CD4-positive, alpha-beta T cell treated with Interleukin-15 for 4 hours (primary cell): ENCODE data around the gene FHL1.
A peak's percentile ranks its signal among the peaks of the same experiment; 100 is the strongest.

Source experiments
- DNase-seq: peaks from one replicate; pipeline ENCODE4 v3.0.0-alpha.2; 2020; ENCODE audit warnings: low spot score

The FHL1 gene

GRCh38 chrX:136258951-136259350 is 111.6 kb downstream of the FHL1 start:
- no peak for DNase-seq

GRCh38 chrX:136259543-136259942 is 112.2 kb downstream of the FHL1 start:
- DNase-seq, result peak; percentile 19

- no peak for DNase-seq
Observed at GRCh38 chrX:136260776-136261175, 113.4 kb downstream of the FHL1 start.
